ENCODE results near the gene SHLD2. TPM values are rescaled to one million over a fixed set of nuclear protein-coding genes. Genes with fewer than 3 reads are reported as not detected.
"Not testable (repeated sequence)": the region's sequence is repeated elsewhere in the genome, so short reads cannot be mapped to it uniquely, and the experiment has no call there.

SHLD2 gene
- total RNA-seq, 4 donors from 2014 or later, result 12.7 to 31.7 (median 21.5) TPM

DNA sequence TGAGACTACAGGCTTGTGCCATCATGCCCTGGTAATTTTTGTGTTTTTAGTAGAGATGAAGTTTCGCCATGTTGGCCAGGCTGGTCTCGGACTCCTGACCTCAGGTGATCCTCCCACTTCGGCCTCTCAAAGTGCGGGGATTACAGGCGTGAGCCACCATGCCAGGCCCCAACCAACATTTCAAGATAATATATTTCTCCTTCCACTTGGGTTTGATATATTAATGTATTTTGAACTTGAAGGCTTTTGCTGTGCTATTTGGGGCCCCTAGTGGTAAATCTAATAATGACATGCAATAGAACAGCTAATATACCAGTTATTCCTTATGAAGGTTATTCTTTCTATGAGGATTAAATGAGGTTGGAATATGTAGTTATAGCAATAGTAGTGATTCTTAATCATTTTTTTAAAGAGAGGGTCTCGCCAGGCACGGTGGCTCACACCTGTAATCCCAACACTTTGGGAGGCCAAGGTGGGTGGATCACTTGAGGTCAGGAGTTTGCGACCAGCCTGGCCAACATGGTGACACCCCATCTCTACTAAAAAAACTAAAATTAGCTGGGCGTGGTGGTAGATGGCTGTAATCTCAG lies 54.1 kb downstream of the SHLD2 start:
- H3K9me3 ChIP-seq; intact Hi-C loops (cut with DNase I); DNase-seq; H3K27ac ChIP-seq; H3K4me1 ChIP-seq; H3K4me3 ChIP-seq; H3K27me3 ChIP-seq; H3K36me3 ChIP-seq: not testable (repeated sequence)
- TF ChIP-seq, protein P1, sequence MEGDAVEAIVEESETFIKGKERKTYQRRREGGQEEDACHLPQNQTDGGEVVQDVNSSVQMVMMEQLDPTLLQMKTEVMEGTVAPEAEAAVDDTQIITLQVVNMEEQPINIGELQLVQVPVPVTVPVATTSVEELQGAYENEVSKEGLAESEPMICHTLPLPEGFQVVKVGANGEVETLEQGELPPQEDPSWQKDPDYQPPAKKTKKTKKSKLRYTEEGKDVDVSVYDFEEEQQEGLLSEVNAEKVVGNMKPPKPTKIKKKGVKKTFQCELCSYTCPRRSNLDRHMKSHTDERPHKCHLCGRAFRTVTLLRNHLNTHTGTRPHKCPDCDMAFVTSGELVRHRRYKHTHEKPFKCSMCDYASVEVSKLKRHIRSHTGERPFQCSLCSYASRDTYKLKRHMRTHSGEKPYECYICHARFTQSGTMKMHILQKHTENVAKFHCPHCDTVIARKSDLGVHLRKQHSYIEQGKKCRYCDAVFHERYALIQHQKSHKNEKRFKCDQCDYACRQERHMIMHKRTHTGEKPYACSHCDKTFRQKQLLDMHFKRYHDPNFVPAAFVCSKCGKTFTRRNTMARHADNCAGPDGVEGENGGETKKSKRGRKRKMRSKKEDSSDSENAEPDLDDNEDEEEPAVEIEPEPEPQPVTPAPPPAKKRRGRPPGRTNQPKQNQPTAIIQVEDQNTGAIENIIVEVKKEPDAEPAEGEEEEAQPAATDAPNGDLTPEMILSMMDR (IDR thresholded peaks at IDR 0.05), result peak in 3 of 6 experiments; percentile 9 to 15 (median 9)
- 66 to 73% methylated on average over 5 of the region's 9 CpGs for WGBS, 2 donors

DNA sequence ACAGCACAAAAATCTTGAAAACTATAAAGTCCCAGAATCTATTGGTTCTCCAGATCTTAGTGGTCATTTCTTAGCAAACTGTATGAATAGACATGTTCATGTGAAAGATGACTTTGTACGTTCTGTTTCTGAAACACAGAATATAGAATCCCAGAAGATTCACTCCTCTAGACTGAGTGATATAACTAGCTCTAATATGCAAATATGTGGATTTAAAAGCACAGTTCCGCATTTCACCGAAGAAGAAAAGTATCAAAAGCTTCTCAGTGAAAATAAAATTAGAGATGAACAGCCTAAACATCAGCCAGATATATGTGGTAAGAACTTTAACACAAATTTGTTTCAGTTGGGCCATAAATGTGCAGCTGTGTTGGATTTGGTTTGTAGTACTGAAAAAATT lies 56.5 kb downstream of the SHLD2 start:
- H3K27ac ChIP-seq; H3K9me3 ChIP-seq; H3K27me3 ChIP-seq; DNase-seq; H3K36me3 ChIP-seq; H3K4me3 ChIP-seq; intact Hi-C loops (cut with DNase I); H3K4me1 ChIP-seq: not testable (repeated sequence)
- 87% methylated on average over 3 of the region's 3 CpGs for WGBS, 2 donors

DNA sequence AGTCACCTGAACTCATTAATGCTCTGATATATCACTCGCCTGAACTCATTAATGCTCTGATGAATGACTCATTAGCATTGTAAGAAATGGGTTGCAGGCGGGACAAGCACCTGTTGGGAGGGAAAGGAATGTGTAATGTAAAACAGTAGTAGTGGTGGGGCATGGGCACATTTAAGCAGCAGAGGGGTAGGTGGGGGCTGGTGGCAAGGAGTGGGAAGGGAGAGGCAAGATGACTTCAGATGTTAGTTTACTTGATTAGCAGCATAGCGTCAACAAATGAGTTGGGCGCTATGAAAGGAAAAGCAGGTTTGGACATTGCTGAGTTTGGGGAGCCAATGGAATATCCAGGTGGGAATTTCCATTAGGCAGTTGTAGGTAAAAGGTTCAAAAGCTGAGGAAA lies 61.8 kb downstream of the SHLD2 start:
- H3K4me1 ChIP-seq; H3K9me3 ChIP-seq; DNase-seq; H3K27ac ChIP-seq; H3K27me3 ChIP-seq; intact Hi-C loops (cut with DNase I); H3K4me3 ChIP-seq: not testable (repeated sequence)
- WGBS, 2 donors, result 90 to 91% methylated on average over 4 of the region's 4 CpGs
- peaks cover 0 to 13% (median 0%) of the 10 kb centered on the region in 3 donors for H3K36me3 ChIP-seq

DNA sequence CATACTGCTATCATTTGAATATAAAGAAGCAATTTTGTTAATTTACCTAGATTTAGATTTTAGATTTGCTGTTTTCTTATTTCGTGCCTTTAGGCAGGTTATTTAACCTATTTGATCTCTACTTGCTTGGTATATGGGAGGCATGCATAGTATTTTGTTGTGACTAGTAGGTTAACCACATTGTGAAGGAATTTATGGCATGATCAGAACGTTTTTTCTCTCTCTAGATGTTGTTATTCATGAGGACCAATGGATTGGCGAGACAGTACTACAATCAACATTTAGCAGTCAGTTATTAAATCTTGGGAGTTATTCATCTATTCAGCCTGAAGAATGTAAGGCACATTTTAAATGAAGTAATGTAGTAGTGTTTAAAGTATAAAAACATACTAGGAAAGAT lies 62.8 kb downstream of the SHLD2 start:
- H3K4me1 ChIP-seq; intact Hi-C loops (cut with DNase I); H3K9me3 ChIP-seq; DNase-seq; H3K4me3 ChIP-seq; H3K27ac ChIP-seq; H3K27me3 ChIP-seq: not testable (repeated sequence)
- WGBS, 2 donors, result 73 to 86% methylated on average over 3 of the region's 3 CpGs
- peaks cover 0 to 18% (median 0%) of the 10 kb centered on the region in 3 donors for H3K36me3 ChIP-seq

DNA sequence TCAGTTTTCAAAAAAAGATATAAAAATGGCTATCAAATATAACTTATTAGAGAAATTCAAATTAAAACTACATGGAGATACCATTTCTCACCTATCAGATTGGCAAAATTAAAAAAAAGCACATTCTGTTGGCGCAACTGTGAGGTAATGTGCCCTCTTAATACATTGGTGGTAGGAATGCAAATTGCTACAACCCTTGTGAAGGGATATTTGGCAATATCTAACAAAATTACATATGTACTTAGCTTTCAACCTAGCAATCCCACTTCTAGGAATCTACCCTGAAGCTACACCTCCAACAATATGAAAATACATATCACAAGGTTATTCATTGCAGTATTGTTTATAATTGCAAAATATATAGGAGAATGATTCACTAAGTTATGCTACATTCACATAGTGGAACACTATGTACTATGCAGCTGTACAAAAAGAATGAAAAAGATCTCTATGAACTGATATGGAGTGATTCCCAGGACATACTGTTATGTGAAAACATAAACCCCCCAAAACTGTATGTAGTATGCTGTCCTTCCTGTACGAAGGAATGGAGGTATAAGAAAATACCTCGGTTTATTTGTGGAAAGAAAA lies 67.8 kb downstream of the SHLD2 start:
- H3K4me3 ChIP-seq; H3K4me1 ChIP-seq; intact Hi-C loops (cut with DNase I); H3K27me3 ChIP-seq; DNase-seq; H3K27ac ChIP-seq; H3K9me3 ChIP-seq: not testable (repeated sequence)
- WGBS, 2 donors, result 92 to 97% methylated on average over 3 of the region's 3 CpGs
- peaks cover 0 to 17% (median 0%) of the 10 kb centered on the region in 3 donors for H3K36me3 ChIP-seq

DNA sequence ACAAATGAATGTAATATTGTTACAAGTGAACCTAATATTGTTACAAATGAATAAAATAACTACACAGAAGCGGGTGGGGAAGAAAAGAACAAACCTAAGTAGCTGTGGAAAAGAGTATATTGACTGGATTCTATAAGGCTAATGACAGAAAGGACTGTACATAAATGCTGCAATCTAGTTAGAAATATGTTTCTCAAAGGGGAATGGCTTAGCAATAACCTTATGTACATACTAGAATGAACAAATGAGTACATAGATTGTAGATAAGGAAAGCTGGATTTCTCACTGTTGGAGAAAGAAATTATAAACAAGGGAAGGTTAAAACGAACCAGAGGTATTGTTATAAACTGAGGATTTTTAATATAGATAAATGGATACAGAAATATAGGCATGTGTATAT lies 68.4 kb downstream of the SHLD2 start:
- H3K27ac ChIP-seq; H3K27me3 ChIP-seq; intact Hi-C loops (cut with DNase I); H3K9me3 ChIP-seq; DNase-seq; H3K4me1 ChIP-seq; H3K4me3 ChIP-seq: not testable (repeated sequence)
- 91 to 95% methylated on average over 1 of the region's 2 CpGs for WGBS, 2 donors
- peaks cover 0 to 17% (median 0%) of the 10 kb centered on the region in 3 donors for H3K36me3 ChIP-seq

DNA sequence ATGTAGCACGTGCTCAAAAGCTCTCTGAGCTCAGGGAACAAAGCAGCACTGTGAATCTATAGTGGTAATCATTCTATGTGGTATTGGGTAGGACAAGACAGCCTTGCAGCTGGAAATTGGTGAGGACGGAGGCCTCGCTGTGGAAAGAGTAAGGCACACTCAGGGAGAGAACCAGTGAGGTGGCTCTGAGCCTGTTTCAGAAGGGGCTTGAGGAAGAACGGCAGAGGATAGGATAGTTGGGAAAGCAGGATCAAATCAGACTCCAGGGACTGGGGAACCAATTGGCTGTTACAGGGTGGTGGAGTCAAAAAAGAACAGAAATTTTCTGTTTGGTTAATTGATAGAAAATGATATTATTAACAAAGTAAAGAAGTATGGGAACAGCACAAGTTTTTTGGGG lies 74.9 kb downstream of the SHLD2 start:
- intact Hi-C loops (cut with DNase I), result not testable (repeated sequence)

DNA sequence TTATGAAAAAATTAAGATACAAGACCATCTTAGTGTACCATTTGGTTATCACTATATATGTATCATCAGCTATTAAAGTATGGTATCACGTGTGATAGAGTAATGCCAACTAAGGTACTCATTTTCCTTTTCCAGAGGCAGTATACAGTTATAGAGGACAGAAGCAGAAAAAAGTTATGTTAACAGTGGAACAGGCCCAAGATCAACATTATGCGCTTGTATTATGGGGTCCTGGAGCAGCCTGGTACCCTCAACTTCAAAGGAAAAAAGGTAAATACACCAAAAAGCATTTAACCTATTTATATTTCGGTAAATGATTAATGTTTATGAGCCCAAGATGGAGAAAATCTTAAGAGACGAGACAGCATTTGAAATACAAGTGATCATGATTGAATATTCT lies 75.7 kb downstream of the SHLD2 start:
- intact Hi-C loops (cut with DNase I); DNase-seq; H3K9me3 ChIP-seq; H3K27me3 ChIP-seq; H3K27ac ChIP-seq; H3K4me3 ChIP-seq; H3K4me1 ChIP-seq: not testable (repeated sequence)
- H3K36me3 ChIP-seq, result peaks cover 0 to 28% (median 0%) of the 10 kb centered on the region in 3 donors
- 82 to 88% methylated on average over 1 of the region's 4 CpGs for WGBS, 2 donors

More for the DNA sequence above, 74.9 kb downstream of the SHLD2 start:
- H3K4me3 ChIP-seq, H3K4me1 ChIP-seq, DNase-seq, H3K27ac ChIP-seq, H3K9me3 ChIP-seq, H3K27me3 ChIP-seq: not testable (repeated sequence)
- WGBS, 2 donors, result 67 to 72% methylated on average over 4 of the region's 4 CpGs
- peaks cover 0 to 28% (median 0%) of the 10 kb centered on the region in 3 donors for H3K36me3 ChIP-seq

DNA sequence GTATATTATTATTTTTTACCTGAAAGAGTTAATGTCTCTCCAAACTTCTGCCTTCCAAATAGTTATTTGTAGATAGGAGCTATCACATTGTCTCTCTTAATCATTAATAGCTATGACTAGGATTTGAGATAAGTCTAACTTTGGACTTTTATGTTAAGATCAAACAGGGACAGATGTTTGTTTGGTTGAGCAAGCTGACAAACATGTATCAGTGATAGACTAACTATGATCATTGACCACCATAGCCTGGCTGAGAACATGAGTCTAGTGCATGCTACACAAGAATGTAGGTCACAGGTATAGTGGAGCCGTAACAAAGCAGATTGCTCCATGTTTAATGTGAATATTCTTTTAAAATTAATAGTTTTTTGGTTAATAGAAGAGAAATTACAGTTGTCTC lies 76.7 kb downstream of the SHLD2 start:
- H3K36me3 ChIP-seq, result peaks cover 0 to 36% (median 0%) of the 10 kb centered on the region in 3 donors
- H3K9me3 ChIP-seq; H3K4me3 ChIP-seq; intact Hi-C loops (cut with DNase I); H3K27ac ChIP-seq; DNase-seq; H3K27me3 ChIP-seq; H3K4me1 ChIP-seq: not testable (repeated sequence)
- WGBS, 2 donors, result 47 to 67% methylated on average over 1 of the region's 1 CpG

DNA sequence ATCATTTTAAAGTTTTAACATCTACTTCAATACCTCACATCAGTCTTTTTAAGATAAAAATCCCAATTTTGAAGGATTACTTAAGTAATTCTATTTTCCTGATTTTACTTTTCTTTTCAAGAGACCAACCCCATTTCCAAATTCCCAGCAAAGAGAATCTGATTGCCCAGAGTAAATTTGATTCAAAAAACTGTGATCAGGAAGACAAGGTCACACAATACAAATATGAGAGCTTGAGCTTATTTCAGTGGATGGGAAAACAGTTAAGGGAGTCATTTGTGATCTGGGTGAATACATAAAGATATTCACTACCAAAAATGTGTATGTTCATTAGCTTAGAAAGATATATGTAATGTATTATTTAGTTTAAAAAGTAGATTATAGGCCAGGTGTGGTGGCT lies 77.2 kb downstream of the SHLD2 start:
- H3K27ac ChIP-seq; H3K27me3 ChIP-seq; H3K9me3 ChIP-seq; H3K4me3 ChIP-seq; intact Hi-C loops (cut with DNase I); H3K4me1 ChIP-seq; DNase-seq: not testable (repeated sequence)
- peaks cover 0 to 36% (median 0%) of the 10 kb centered on the region in 3 donors for H3K36me3 ChIP-seq

DNA sequence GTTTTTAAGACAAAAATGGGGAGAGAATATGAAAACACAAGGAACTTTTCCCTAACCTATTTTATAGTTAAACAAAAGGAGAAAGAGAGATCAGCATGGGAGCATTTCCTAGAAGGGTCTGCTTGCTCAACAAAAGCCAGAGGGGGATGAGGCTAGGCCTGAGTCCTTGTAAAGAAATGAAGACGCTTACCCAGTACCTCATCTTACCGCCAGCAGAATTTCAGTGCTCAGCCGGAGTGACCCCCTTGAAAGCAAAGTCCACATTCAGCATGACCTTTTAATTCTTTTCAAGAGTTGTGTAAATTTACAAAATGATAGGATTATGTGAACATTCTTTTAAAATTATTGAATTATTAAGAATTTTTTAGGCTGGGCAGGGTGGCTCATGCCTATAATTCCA lies 82.6 kb downstream of the SHLD2 start:
- DNase-seq; H3K9me3 ChIP-seq; H3K27ac ChIP-seq; intact Hi-C loops (cut with DNase I); H3K4me3 ChIP-seq; H3K4me1 ChIP-seq; H3K27me3 ChIP-seq: not testable (repeated sequence)
- no CpG with 5 or more reads among the region's 3 CpGs for WGBS, 2 donors
- peaks cover 0 to 45% (median 0%) of the 10 kb centered on the region in 3 donors for H3K36me3 ChIP-seq

DNA sequence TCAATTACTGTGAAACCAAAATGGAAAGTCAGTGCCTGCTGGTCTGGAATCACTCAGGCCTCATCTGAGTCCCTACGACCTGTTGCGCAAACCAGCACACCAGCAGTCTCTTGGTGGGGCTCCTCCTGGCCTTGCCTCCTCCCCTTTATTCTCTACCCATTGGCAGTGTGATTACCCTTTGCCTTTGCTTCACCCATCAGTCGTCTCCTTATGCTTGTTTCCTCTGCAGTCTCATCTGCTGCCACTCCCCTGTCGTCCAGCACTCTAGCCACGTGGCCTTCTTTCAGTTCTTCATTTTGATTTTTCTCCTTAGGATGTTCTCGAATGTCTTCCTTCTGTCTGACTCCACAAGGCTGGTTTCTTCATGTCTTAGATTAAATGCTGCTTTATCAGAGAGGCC lies 89.4 kb downstream of the SHLD2 start:
- WGBS, 2 donors, result 92 to 93% methylated on average over 6 of the region's 6 CpGs
- H3K36me3 ChIP-seq, result peaks cover 0 to 71% (median 0%) of the 10 kb centered on the region in 3 donors
- DNase-seq; H3K4me3 ChIP-seq; H3K27ac ChIP-seq; H3K27me3 ChIP-seq; H3K4me1 ChIP-seq; H3K9me3 ChIP-seq; intact Hi-C loops (cut with DNase I): not testable (repeated sequence)
